Neural cell (in vitro differentiated cells): ENCODE data around the gene C9orf78. TPM values are rescaled to one million over a fixed set of nuclear protein-coding genes. Genes with fewer than 3 reads are reported as not detected.

ENCODE experiments used
- H2AFZ ChIP-seq: fragments of 200-600, 300-800 bp; sonication (generic), shearing (Covaris generic); 2 replicates; pipeline ENCODE4 v1.6.0; 2014; ENCODE audit warnings: low read depth, mild to moderate bottlenecking, antibody characterized with exemption, low read length, moderate library complexity
- H3F3A ChIP-seq: fragments of 200-600 bp; shearing (Covaris generic); 2 replicates; pipeline ENCODE4 v1.6.1; 2016; ENCODE audit warnings: mild to moderate bottlenecking, moderate library complexity, mixed read lengths, antibody characterized with exemption, low read length; ENCODE audit not compliant: insufficient read depth, poor library complexity, severe bottlenecking
- H3K27ac ChIP-seq: fragments of 200-600, 300-800 bp; sonication (generic), shearing (Covaris generic); 2 replicates; pipeline ENCODE4 v1.5.1; 2014; ENCODE audit warnings: mild to moderate bottlenecking, low read length, moderate library complexity
- H3K27me3 ChIP-seq: fragments of 300-800, 200-600 bp; sonication (generic), shearing (Covaris generic); 2 replicates; pipeline ENCODE4 v1.6.0; 2014; ENCODE audit warnings: mild to moderate bottlenecking, low read depth, low read length, moderate library complexity; ENCODE audit not compliant: insufficient read depth
- H3K36me3 ChIP-seq: fragments of 300-800, 200-600 bp; sonication (generic), shearing (Covaris generic); 2 replicates; pipeline ENCODE4 v1.5.1; 2014; ENCODE audit warnings: mild to moderate bottlenecking, antibody characterized with exemption, low read length, moderate library complexity; ENCODE audit not compliant: insufficient read depth
- H3K4me2 ChIP-seq: fragments of 300-800, 200-600 bp; sonication (generic), shearing (Covaris generic); 2 replicates; pipeline ENCODE4 v1.6.0; 2014; ENCODE audit warnings: mild to moderate bottlenecking, low read length
- H3K4me3 ChIP-seq: fragments of 300-800, 200-600 bp; sonication (generic), shearing (Covaris generic); 2 replicates; pipeline ENCODE4 v1.5.1; 2014; ENCODE audit warnings: mild to moderate bottlenecking, low read length, moderate library complexity
- H3K79me2 ChIP-seq: fragments of 200-600 bp; shearing (Covaris generic); replicated peaks from 2 replicates; pipeline ENCODE4 v1.6.0; 2014; ENCODE audit warnings: mild to moderate bottlenecking, low read length, moderate library complexity; ENCODE audit not compliant: insufficient read depth
- H3K9ac ChIP-seq: fragments of 300-800, 200-600 bp; sonication (generic), shearing (Covaris generic); 2 replicates; pipeline ENCODE4 v1.6.1; 2016; ENCODE audit warnings: mild to moderate bottlenecking, low read length, mixed read lengths
- H3K9me2 ChIP-seq: fragments of 200-600 bp; shearing (Covaris generic); 2 replicates; pipeline ENCODE4 v1.6.1; 2016; ENCODE audit warnings: mild to moderate bottlenecking, low read length, mixed read lengths; ENCODE audit not compliant: insufficient read depth
- H3K9me3 ChIP-seq: fragments of 200-600, 300-800 bp; sonication (generic), shearing (Covaris generic); 2 replicates; pipeline ENCODE4 v1.6.1; 2016; ENCODE audit warnings: mild to moderate bottlenecking, mixed run types, low read length, moderate library complexity, mixed read lengths
- H4K20me1 ChIP-seq: fragments of 200-600 bp; shearing (Covaris generic); 2 replicates; pipeline ENCODE4 v1.6.1; 2016; ENCODE audit warnings: mild to moderate bottlenecking, mixed run types; ENCODE audit not compliant: insufficient read depth
- CTCF ChIP-seq: fragments of 450-650 bp; IDR thresholded peaks from 2 replicates; pipeline ENCODE4 v1.5.1; 2014; ENCODE audit warnings: antibody characterized with exemption, mild to moderate bottlenecking, moderate library complexity; ENCODE audit not compliant: poor library complexity, severe bottlenecking
- EP300 ChIP-seq: fragments of 450-650 bp; conservative IDR thresholded peaks from 2 replicates; pipeline ENCODE4 v1.6.1; 2014; ENCODE audit warnings: antibody characterized with exemption, mild to moderate bottlenecking, moderate library complexity; ENCODE audit not compliant: poor library complexity, severe bottlenecking
- EZH2 ChIP-seq: fragments of 200-600, 300-800 bp; shearing (Covaris generic), sonication (generic); IDR thresholded peaks from 2 replicates; pipeline ENCODE4 v1.6.1; 2014; ENCODE audit warnings: antibody characterized with exemption, low read length, borderline replicate concordance, mild to moderate bottlenecking; ENCODE audit not compliant: insufficient read depth, poor library complexity, severe bottlenecking
- MXI1 ChIP-seq: fragments of 450-650 bp; conservative IDR thresholded peaks from 2 replicates; pipeline ENCODE4 v1.6.1; 2014; ENCODE audit warnings: antibody characterized with exemption, mild to moderate bottlenecking; ENCODE audit not compliant: poor library complexity, severe bottlenecking
- POLR2AphosphoS5 ChIP-seq: IDR thresholded peaks from 2 replicates; pipeline ENCODE4 v1.6.1; 2012
- RAD21 ChIP-seq: fragments of 450-650 bp; conservative IDR thresholded peaks from 2 replicates; pipeline ENCODE4 v1.6.1; 2014; ENCODE audit warnings: antibody characterized with exemption, mild to moderate bottlenecking, moderate library complexity
- SMC3 ChIP-seq: fragments of 450-650 bp; conservative IDR thresholded peaks from 2 replicates; pipeline ENCODE4 v1.6.1; 2014; ENCODE audit warnings: antibody characterized with exemption, mild to moderate bottlenecking, moderate library complexity; ENCODE audit not compliant: poor library complexity
- TAF1 ChIP-seq: IDR thresholded peaks from 2 replicates; pipeline ENCODE4 v1.6.1; 2012; ENCODE audit warnings: low read depth
- polyA plus RNA-seq: library from polyadenylated mRNA; depleted of rRNA; stranded (reverse); fragments of >200 nt; gene quantifications from 2 replicates; pipeline ENCODE4 v1.2.3, GENCODE V29; 2014
- TF ChIP-seq, protein P1 (sequence below): IDR thresholded peaks from 2 replicates; pipeline ENCODE4 v1.6.1; 2012; ENCODE audit warnings: borderline replicate concordance

The C9orf78 gene
- polyA plus RNA-seq, 1 donor from 2014 or later = 91.3 TPM

GRCh38 chr9:129875687-129876395, 40.8 kb upstream of the C9orf78 start:
- Histone ChIP-seq H3K9me3 (no peaks in the 10 kb centered on the region), H3K9me2 (no peaks in the 10 kb centered on the region), H3K4me2 (no peak overlapping the region), H3K27me3 (no peaks in the 10 kb centered on the region), H2AFZ (no peak overlapping the region), H4K20me1 (no peaks in the 10 kb centered on the region), H3K27ac (no peak overlapping the region), H3K9ac (no peak overlapping the region), H3F3A (no peaks in the 10 kb centered on the region), H3K4me3 (no peak overlapping the region), H3K36me3 (no peaks in the 10 kb centered on the region), H3K79me2 (no peaks in the 10 kb centered on the region)
- TF ChIP-seq CTCF = no peak
- TF ChIP-seq POLR2AphosphoS5 = peak; percentile 14

DNA sequence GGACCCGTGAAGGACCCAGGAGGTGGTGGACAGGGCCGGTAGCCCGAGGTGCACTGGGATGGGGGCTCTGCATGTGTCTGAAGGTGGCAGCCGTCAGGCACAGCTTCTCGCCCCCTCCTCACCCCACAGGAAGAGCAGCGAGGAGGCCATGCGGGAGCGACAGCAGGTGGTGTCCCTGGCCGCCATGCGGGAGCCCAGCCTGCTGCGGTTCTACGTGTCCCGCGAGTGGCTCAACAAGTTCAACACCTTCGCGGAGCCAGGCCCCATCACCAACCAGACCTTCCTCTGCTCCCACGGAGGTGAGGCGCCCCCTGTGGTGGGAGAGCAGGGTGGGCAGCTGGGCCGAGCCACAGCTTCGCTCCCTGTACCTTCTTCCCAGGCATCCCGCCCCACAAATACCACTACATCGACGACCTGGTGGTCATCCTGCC, 40.1 kb upstream of the C9orf78 start:
- no peak overlapping the region for H3K9ac ChIP-seq

More for the DNA sequence above, 40.1 kb upstream of the C9orf78 start:
- H3K4me2 ChIP-seq = no peak overlapping the region
- H2AFZ ChIP-seq = no peak overlapping the region
- H3K36me3 ChIP-seq = no peaks in the 10 kb centered on the region
- no peaks in the 10 kb centered on the region for H3F3A ChIP-seq
- no peaks in the 10 kb centered on the region for H3K9me3 ChIP-seq
- H3K4me3 ChIP-seq = no peak overlapping the region
- H3K27ac ChIP-seq = no peak overlapping the region
- TF ChIP-seq RAD21 (no peak), TAF1 (no peak), POLR2AphosphoS5 (no peak), MXI1 (no peak), CTCF (no peak), EZH2 (no peak), EP300 (no peak), SMC3 (no peak)
- TF ChIP-seq, protein P1, sequence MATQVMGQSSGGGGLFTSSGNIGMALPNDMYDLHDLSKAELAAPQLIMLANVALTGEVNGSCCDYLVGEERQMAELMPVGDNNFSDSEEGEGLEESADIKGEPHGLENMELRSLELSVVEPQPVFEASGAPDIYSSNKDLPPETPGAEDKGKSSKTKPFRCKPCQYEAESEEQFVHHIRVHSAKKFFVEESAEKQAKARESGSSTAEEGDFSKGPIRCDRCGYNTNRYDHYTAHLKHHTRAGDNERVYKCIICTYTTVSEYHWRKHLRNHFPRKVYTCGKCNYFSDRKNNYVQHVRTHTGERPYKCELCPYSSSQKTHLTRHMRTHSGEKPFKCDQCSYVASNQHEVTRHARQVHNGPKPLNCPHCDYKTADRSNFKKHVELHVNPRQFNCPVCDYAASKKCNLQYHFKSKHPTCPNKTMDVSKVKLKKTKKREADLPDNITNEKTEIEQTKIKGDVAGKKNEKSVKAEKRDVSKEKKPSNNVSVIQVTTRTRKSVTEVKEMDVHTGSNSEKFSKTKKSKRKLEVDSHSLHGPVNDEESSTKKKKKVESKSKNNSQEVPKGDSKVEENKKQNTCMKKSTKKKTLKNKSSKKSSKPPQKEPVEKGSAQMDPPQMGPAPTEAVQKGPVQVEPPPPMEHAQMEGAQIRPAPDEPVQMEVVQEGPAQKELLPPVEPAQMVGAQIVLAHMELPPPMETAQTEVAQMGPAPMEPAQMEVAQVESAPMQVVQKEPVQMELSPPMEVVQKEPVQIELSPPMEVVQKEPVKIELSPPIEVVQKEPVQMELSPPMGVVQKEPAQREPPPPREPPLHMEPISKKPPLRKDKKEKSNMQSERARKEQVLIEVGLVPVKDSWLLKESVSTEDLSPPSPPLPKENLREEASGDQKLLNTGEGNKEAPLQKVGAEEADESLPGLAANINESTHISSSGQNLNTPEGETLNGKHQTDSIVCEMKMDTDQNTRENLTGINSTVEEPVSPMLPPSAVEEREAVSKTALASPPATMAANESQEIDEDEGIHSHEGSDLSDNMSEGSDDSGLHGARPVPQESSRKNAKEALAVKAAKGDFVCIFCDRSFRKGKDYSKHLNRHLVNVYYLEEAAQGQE = no peak
- no peaks in the 10 kb centered on the region for H3K27me3 ChIP-seq
- H3K9me2 ChIP-seq = no peaks in the 10 kb centered on the region
- H4K20me1 ChIP-seq = no peaks in the 10 kb centered on the region
- no peaks in the 10 kb centered on the region for H3K79me2 ChIP-seq
